MCF 10A (cell line): ENCODE measurements around the gene BNC1. TPM values are rescaled to one million over a fixed set of nuclear protein-coding genes. Genes with fewer than 3 reads are reported as not detected.

Experiments used
- BruUV-seq: library from RNA; stranded (reverse); fragments of 400-500 nt; replicated peaks from 2 replicates; lab custom pipeline; 2021; lab: Mats Ljungman, UMichigan
- CTCF ChIA-PET: fragments of 300-600 bp; sonication (Branson Sonifier 250); formaldehyde crosslinking; extraction: SDS; loops from one replicate; lab custom pipeline; 2021; ENCODE audit warnings: antibody characterized with exemption, inconsistent platforms; lab: Yijun Ruan, JAX
- POLR2A ChIA-PET: fragments of 300-600, 350-650 bp; sonication (Branson Sonifier 250); formaldehyde crosslinking; extraction: SDS; loops from one replicate; lab custom pipeline; 2020; ENCODE audit warnings: antibody characterized with exemption, inconsistent platforms; lab: Yijun Ruan, JAX
- DNase-seq: peaks from one replicate; pipeline ENCODE4 v3.0.0-alpha.2; 2018; ENCODE audit not compliant: unreplicated experiment
- H3K27ac Mint-ChIP-seq: one replicate; pipeline ENCODE4 v1.8.0; 2022; ENCODE audit warnings: mild to moderate bottlenecking, low read depth, mixed read lengths; ENCODE audit not compliant: unreplicated experiment
- H3K27me3 Mint-ChIP-seq: one replicate; pipeline ENCODE4 v1.8.0; 2022; ENCODE audit warnings: mixed read lengths; ENCODE audit not compliant: insufficient read depth, unreplicated experiment
- H3K36me3 Mint-ChIP-seq: one replicate; pipeline ENCODE4 v1.8.0; 2022; ENCODE audit warnings: mild to moderate bottlenecking, moderate library complexity, mixed read lengths; ENCODE audit not compliant: insufficient read depth, unreplicated experiment
- H3K4me1 Mint-ChIP-seq: one replicate; pipeline ENCODE4 v1.8.0; 2022; ENCODE audit warnings: mixed read lengths; ENCODE audit not compliant: insufficient read depth, unreplicated experiment
- H3K4me3 Mint-ChIP-seq: one replicate; pipeline ENCODE4 v1.8.0; 2022; ENCODE audit warnings: mild to moderate bottlenecking, moderate library complexity, mixed read lengths; ENCODE audit not compliant: unreplicated experiment
- H3K9me3 Mint-ChIP-seq: one replicate; pipeline ENCODE4 v1.8.0; 2022; ENCODE audit warnings: mixed read lengths; ENCODE audit not compliant: unreplicated experiment
- intact Hi-C: fragments of 100-400 bp; cut with micrococcal nuclease; formaldehyde crosslinking; loops from 2 replicates; pipeline ENCODE4 v1.14.1; 2022
- total RNA-seq: library from RNA; stranded (reverse); gene quantifications from 2 replicates; pipeline ENCODE4 v1.2.3, GENCODE V29; 2022
- TF ChIP-seq, protein P1 (sequence below): fragments of 200-600 bp; IDR thresholded peaks from one replicate; pipeline ENCODE4 v1.8.0; 2022; ENCODE audit warnings: antibody characterized with exemption, mild to moderate bottlenecking; ENCODE audit not compliant: unreplicated experiment

Gene BNC1
- total RNA-seq, 1 experiment from 2014 or later = 93.5 TPM

DNA sequence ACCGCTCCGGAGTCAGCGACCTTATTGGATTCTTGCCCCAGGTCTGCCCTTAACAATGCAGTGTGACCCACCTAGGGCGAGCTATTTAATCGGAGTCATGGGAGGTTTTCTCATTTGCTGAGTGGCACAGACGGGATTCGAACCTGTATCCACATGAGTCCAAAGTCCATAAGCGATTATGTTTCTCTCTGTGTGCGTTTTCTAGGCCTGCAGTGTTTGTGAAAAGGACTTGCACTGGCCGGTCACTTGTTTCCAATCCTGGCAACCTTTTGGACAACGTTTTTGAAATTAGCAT, 76.2 kb downstream of the BNC1 start:
- CTCF ChIA-PET = interaction anchor here (0.7 to 1.7 kb wide), 2 partner anchors 22 to 198 kb away, joined by 3 to 8 read pairs; partner anchors contain the start of gene C15orf40
- Mint-ChIP-seq H3K36me3 (no peaks in the 10 kb centered on the region), H3K4me3 (no peak overlapping the region), H3K27ac (peak overlapping the region; percentile 44), H3K4me1 (peaks cover 30% of the 10 kb centered on the region), H3K27me3 (no peaks in the 10 kb centered on the region), H3K9me3 (no peaks in the 10 kb centered on the region)
- BruUV-seq = no TSS peak
- intact Hi-C loops = no loop called here
- POLR2A ChIA-PET = interaction anchor here (0.5 to 1.3 kb wide), 4 partner anchors 12 to 222 kb away, joined by 3 to 5 read pairs (median 5); partner anchors contain the start of genes BTBD1 and RAMAC
- TF ChIP-seq, protein P1, sequence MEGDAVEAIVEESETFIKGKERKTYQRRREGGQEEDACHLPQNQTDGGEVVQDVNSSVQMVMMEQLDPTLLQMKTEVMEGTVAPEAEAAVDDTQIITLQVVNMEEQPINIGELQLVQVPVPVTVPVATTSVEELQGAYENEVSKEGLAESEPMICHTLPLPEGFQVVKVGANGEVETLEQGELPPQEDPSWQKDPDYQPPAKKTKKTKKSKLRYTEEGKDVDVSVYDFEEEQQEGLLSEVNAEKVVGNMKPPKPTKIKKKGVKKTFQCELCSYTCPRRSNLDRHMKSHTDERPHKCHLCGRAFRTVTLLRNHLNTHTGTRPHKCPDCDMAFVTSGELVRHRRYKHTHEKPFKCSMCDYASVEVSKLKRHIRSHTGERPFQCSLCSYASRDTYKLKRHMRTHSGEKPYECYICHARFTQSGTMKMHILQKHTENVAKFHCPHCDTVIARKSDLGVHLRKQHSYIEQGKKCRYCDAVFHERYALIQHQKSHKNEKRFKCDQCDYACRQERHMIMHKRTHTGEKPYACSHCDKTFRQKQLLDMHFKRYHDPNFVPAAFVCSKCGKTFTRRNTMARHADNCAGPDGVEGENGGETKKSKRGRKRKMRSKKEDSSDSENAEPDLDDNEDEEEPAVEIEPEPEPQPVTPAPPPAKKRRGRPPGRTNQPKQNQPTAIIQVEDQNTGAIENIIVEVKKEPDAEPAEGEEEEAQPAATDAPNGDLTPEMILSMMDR = no peak
- no peak for DNase-seq

DNA sequence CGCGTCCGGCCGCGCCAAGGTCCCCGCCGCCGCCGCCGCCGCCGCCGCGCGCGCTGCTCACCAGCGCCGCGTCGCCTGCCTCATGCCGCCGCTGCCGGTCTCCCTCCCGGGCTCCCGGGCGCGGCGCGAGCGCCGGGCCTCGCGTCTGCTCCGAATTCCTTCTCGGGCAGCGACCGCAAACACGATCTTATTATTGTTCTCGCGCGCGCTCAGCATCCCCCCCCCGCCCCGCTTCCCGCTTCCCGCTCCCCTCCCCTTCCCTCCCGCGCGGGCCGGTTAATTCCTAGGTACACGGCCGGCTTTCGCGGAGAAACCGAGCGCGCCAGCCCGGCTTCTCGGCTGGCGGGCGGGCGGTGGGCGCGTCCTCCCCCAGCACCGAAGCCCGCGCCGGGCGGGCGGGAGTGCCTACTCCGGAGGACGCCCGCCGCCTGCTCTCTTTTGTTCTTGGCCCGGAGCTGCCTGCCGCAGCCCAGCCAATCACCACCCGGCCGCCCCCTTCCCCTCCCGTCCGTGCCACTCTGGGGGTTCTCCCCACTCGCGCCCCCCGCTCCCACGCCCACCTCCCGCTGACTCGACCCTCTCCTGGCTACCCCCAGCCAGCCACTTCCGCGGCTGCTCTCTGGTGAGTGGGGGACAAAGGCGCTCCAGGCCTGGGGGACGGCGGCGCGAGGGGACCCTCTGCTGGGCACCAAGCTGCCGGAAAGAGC, 76.7 kb downstream of the BNC1 start, which contains the start of gene HDGFL3:
Gene HDGFL3, minus strand, starts transcription at position 164 of the 707 bp plus-strand sequence. CDS start 409 bp downstream, outside the sequence.
- Mint-ChIP-seq H3K4me3 (no peak within 1 kb of the TSS), H3K4me1 (peaks cover 32% of the 10 kb centered on the region), H3K27me3 (no peaks in the 10 kb centered on the region), H3K27ac (peak within 1 kb of the TSS; percentile 91), H3K9me3 (no peaks in the 10 kb centered on the region), H3K36me3 (no peaks in the 10 kb centered on the region)
- CTCF ChIA-PET = interaction anchor here (0.6 to 1.7 kb wide), 2 partner anchors 8 to 197 kb away, joined by 3 to 8 read pairs; partner anchors contain the start of gene C15orf40
- BruUV-seq = no TSS peak
- POLR2A ChIA-PET = interaction anchor here (0.6 to 1.3 kb wide), 4 partner anchors 11 to 141 kb away, joined by 3 to 5 read pairs (median 5); partner anchors contain the start of gene BTBD1
- TF ChIP-seq, protein P1 = peak; percentile 19
- peak; percentile 60 for DNase-seq
- intact Hi-C loops = loop anchor here (1.0 kb wide), 1 partner anchor 141 kb away; the partner anchor contains the start of gene BTBD1

DNA sequence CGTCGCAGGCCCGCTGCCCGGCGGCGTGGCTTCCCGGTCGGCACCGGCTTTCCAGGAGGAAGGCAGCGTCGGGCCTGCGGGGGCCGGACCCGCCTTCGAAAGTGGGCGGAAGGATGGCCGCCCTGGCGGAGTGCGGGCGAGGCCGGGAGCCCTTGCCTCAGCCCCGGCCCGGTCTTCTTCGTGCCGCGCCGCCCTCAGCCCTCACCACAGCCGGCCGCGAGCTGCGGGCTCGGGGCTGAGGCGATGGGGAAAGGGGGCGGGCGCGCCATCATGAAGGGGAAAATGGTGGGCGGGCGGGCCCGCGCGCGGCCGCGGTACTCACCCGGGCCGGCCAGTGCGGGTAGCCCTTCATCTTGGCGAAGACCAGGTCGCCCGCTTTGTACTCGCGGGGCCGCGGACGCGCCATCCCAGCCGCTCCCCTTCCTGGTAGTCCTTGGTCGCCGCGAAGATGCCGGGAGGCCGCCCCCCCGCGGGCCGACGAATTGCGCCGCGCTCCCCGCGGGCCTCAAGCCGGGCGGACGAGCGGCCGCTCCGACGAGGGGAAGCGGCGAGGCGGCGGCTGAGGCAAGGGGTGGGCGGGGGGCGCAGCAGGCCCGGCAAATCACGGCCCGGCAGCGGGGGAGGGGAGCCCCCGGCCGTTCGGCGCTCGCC, 77.3 kb downstream of the BNC1 start:
- TF ChIP-seq, protein P1 = no peak
- H3K4me1 Mint-ChIP-seq = peaks cover 39% of the 10 kb centered on the region
- H3K27me3 Mint-ChIP-seq = no peaks in the 10 kb centered on the region
- intact Hi-C loops = loop anchor here (1.0 kb wide), 1 partner anchor 140 kb away; the partner anchor contains the start of gene BTBD1
- H3K36me3 Mint-ChIP-seq = no peaks in the 10 kb centered on the region
- peak; percentile 40 for DNase-seq
- no TSS peak for BruUV-seq
- POLR2A ChIA-PET = interaction anchor here (0.5 to 5.0 kb wide), 11 partner anchors 11 to 142 kb away, joined by 3 to 54 read pairs (median 4); partner anchors contain the start of gene BTBD1
- no peaks in the 10 kb centered on the region for H3K9me3 Mint-ChIP-seq
- CTCF ChIA-PET = interaction anchor here (0.6 to 1.4 kb wide), 2 partner anchors 8 to 196 kb away, joined by 3 to 4 read pairs; partner anchors contain the start of gene C15orf40
- peak overlapping the region; percentile 91 for H3K27ac Mint-ChIP-seq
- no peak overlapping the region for H3K4me3 Mint-ChIP-seq
